HG02938 (cell line): Measurements from ENCODE around the gene HS6ST1.

Source experiments
- ATAC-seq: cut with Tn5 transposase; IDR thresholded peaks from one replicate; pipeline ENCODE4 v1.9.1; 2021; ENCODE audit warnings: mild to moderate bottlenecking, moderate library complexity; ENCODE audit not compliant: unreplicated experiment

Gene HS6ST1

GRCh38 chr2:128300151-128301020 lies 18.3 kb downstream of the HS6ST1 start:
- no peak for ATAC-seq

- no peak for ATAC-seq
These were observed 19.0 kb downstream of the HS6ST1 start for GRCh38 chr2:128299628-128300027.

DNA sequence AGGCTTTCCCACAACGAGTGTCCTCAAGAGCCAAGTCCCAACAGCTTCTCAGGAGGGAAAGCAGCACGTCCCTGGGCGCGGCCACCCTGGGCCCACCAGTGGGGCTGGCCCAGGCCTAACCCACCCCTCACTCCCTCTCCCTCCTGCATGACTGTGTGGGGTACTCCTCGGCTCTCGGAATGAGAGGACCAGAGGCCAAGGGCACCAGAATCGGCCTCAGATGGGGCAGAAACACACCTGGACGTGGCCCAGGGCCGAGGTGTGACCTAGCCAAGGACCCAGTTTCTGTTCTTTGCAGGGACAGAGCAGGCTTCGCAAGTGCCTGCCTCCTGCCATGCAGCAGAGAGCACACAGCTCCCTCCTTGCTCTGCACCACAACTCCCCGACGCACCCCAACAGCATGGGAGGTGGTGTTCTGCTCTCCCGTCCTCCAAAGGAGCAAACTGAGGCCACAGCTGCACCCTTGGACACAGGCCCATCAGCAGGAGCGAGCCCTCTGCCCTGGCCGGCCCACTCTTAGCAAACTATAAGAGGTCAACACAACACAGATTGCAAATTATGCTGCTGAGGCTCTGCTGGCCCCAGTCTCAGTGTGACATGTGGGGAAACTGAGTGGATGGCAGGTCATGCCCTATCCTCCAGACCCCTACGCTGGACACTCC lies 19.7 kb downstream of the HS6ST1 start:
- ATAC-seq = no peak

DNA sequence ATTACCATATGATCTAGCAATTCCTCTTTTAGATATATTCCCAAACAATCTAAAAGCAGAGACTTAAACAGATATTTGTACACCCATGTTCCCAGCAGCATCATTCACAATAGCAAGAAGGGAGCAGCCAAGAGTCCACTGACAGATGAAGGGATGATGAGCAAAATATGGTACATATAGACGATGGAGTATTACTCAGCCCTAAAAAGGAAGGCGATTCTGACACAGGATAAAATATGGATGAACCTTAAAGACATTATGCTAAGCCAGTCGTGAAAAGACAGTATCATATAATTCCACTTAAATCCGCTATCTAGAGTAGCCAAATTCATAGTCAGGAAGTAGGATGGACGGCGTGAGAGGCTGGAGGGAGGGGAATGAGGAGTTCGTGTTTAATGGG lies 20.4 kb downstream of the HS6ST1 start:
- no peak for ATAC-seq

DNA sequence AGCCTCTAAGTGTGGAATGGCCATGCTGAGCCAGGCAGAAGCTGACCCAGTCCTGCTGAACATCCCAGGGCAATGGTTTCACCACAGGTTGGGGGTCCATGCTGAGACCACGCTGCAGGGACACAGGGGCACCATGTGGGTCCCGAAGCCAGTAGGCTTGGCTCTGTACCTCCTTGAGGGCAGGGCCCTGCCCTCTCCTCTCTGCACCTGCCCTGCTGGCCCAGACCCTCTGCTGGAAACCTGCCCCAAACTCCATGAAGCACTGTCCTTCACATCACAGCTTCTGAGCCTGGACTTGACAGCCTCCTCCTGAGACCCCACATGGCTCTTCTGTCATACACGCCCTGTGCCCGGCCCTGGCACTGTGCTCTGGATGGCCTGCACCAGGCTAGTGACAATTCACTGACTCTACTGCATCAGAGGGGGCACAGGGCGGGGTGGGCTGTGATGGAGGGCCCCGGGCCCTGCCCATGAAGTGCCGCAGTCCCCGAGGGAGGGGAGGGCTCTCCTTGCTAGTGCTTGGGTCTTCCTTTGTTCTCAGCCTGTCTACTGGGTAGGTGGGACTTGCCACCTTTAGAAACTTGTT lies 24.7 kb downstream of the HS6ST1 start:
- no peak for ATAC-seq

DNA sequence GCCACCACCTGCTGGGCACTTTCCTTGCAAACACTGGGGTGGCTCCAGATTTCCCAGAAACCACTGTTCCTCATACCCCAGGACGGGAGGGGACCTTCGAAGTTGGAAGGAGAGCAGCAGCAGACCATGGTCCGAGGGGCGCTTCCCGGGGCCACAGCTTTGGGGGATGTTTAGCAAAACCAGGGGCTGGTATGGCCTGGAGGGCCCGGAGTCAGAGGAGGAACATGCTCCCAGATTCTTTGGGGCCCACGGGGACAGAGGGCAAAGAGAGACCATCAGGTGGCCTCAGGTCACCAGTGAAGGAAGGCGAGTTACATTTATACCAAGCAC lies 25.3 kb downstream of the HS6ST1 start:
- no peak for ATAC-seq

DNA sequence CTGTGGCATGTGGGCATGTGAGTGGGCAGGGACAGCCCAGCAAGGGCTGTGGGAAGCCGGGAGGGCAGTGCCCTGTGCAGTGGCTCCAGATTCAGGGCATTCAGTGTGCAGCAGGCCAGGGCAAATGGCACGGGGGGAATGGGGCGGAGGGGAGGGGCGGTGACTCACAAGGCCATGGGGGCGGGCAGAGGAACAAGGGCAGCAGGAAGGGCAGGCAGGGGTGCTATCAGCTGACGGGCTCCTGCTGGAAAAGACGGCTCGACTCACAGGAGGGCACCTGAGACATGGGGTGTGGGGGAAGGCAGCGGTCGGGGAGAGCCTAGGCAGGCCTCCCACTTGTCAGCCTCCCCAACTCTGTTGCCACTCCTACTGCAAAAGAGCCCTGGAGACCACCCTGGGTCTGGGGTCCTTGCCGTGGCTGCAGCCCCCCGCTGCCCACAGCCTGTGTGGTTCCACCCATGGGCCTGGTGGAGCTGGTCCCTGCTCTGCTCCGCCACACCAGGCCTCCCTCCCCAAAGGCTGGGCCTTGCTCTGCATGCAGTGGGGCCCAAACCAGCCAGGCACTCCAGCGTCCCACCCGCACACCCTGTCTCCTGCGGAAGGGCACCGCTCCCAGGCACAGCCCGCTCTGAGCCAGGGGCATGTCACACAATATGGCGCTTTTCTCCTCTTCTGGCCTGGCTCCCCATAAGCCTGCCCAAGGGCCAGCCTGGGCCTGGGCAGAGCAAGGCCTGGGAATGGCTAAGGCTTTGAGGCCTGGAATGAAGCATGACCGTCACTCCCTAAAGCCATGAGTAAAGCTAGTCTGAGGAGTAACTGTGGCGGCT lies 25.9 kb downstream of the HS6ST1 start:
- ATAC-seq = no peak

- no peak for ATAC-seq
These were observed 26.6 kb downstream of the HS6ST1 start for GRCh38 chr2:128291844-128292598.

GRCh38 chr2:128291161-128291843 lies 27.4 kb downstream of the HS6ST1 start:
- ATAC-seq = no peak

GRCh38 chr2:128290356-128290755 lies 28.3 kb downstream of the HS6ST1 start:
- ATAC-seq = no peak

DNA sequence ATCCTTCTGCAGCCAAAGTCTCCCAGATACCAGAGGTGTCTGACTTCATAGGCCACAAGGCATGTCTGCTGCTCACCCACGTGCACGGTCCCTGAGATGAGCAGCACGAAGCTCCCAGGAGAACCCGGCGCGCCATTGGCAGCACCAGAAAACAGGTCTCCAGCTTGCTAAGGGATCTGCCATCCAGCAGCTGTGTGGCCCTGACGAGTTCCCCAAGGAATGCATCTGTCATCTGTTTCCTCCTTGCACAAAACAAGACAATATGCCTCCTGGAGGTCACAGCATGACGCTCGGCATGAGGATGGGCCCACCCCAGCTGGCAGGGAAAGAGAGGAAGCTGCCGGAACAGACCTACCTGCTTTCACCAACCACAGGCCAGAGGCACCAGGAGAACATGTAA lies 29.2 kb downstream of the HS6ST1 start:
- ATAC-seq = no peak

DNA sequence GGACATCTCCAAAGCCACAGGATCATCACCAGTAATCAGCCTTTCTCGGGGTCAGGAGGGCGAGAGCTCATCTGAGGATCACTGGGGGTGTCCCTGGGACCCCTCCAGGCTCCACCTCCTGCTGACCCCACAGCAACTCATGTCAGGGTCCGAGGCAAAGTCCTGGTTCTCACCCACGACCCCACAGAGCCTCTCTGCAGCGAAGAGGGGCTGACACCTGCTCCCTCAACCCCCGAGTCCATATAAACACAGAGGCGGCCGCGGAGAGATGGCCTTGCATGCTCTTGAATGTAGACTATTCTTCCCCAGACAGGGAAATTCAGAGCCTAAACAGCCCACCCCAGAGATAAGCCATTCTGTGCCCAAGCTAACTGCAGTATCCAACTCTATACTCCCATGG lies 29.9 kb downstream of the HS6ST1 start:
- ATAC-seq = no peak

- no peak for ATAC-seq
These were observed 30.6 kb downstream of the HS6ST1 start for GRCh38 chr2:128287780-128288735.

DNA sequence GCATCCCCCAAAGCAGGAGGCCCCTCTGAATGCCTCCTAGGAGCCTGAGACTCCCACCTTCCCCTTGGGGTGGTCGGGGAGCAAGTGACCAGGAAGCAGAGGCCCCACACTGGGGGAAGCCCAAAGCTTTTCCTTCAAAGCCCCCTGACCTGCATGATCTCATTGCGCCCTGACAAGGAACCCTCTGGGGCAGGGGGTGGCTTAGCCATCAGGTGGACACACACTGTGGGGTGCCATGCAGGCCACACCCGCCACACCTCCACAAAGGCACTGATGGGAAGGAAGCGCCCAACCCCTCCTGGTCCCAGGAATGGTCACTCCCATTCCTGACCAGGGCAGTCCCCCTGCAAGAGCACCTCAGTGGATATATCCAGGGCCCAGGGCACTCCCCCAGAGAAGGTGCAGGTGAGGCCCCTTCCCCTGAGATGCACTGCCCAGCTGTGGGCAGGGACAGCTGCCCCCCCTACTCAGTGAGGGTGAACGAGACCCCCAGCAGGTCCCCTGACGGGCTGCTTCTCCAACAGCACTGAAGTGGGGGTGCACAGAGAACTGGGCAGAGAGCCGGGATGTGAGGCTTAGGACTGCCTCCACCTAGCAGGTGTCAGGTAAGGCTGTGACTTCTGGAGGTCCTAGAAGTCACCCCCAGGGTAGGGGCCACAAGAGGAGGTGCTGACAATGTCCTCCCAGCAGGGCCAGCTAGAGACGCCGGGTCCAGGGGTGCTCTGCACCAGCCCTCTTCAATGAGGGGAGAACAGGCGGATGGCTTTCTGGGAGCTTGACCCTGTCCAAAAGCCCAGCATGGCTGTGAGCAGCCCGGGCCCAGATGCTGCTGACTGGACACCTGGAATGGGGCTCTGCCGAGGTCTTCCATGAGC lies 31.5 kb downstream of the HS6ST1 start:
- ATAC-seq = no peak

- ATAC-seq = no peak
These were observed 32.5 kb downstream of the HS6ST1 start for GRCh38 chr2:128286011-128286721.

DNA sequence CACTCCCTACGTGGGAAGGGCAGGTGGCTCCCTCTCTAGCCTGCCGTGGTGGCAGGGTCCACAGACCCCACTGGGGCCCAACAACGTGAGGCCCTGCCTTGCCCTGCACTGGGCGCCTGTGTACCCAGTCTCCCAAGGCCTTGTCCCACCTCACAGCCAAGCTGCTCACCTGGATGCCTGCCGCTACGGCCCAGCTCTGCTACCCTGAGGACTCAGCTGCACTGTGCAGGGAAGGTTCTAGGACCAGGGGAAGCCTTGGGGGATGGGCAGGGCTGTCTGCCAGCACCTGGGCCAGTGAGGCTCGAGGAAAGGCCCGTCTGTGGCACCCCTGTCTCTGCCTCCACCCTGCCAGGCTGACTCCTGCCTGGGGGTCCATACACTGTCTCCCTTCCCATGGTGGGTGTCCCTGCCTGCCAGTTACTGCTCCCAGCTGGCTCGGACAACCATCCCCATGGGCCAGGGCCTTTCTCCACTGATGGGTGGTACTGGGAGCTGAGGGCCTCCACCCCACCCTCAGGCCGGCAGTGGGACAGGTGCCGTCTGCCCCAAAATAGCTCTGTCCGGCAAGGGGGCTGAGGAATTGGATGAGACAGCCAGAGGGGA lies 33.2 kb downstream of the HS6ST1 start:
- no peak for ATAC-seq

GRCh38 chr2:128284841-128285240 lies 33.8 kb downstream of the HS6ST1 start:
- no peak for ATAC-seq
